Measurements from ENCODE around the gene LGALS7B.
"Not testable (repeated sequence)": the region's sequence is repeated elsewhere in the genome, so short reads cannot be mapped to it uniquely, and the experiment has no call there.

Gene LGALS7B

GRCh38 chr19:38770228-38770948 is 18.6 kb upstream of the LGALS7B start:
- DNase-seq, result not testable (repeated sequence)

GRCh38 chr19:38770949-38771275 is 18.1 kb upstream of the LGALS7B start:
- not testable (repeated sequence) for DNase-seq

GRCh38 chr19:38771569-38771968 is 17.4 kb upstream of the LGALS7B start:
- DNase-seq, result not testable (repeated sequence)

GRCh38 chr19:38773469-38774177 is 15.4 kb upstream of the LGALS7B start, which contains the start of gene LGALS7:
LGALS7 (minus strand) TSS chr19:38773517; CDS start chr19:38773492, 25 bp downstream.
- DNase-seq, result no peak

GRCh38 chr19:38774181-38774950 is 14.6 kb upstream of the LGALS7B start:
- DNase-seq, result no peak

- DNase-seq, result no peak
Observed at GRCh38 chr19:38778733-38779132, 10.3 kb upstream of the LGALS7B start.

GRCh38 chr19:38780443-38780842 is 8.6 kb upstream of the LGALS7B start:
- no peak for DNase-seq

GRCh38 chr19:38781058-38781457 is 7.9 kb upstream of the LGALS7B start:
- DNase-seq, result no peak

- not testable (repeated sequence) for DNase-seq
Observed at GRCh38 chr19:38782212-38782611, 6.8 kb upstream of the LGALS7B start.

GRCh38 chr19:38784224-38784623 is 4.8 kb upstream of the LGALS7B start:
- DNase-seq, result no peak

- DNase-seq, result no peak
Observed at GRCh38 chr19:38785187-38785699, 3.8 kb upstream of the LGALS7B start.

GRCh38 chr19:38786061-38786460 is 2.9 kb upstream of the LGALS7B start:
- not testable (repeated sequence) for DNase-seq

- DNase-seq, result no peak
Observed at GRCh38 chr19:38786572-38787265, 2.3 kb upstream of the LGALS7B start.

- DNase-seq, result not testable (repeated sequence)
Observed at GRCh38 chr19:38790507-38791403, 1.8 kb downstream of the LGALS7B start.

- not testable (repeated sequence) for DNase-seq
Observed at GRCh38 chr19:38791451-38792064, 2.6 kb downstream of the LGALS7B start.

- DNase-seq, result no peak
Observed at GRCh38 chr19:38792250-38793111, 3.5 kb downstream of the LGALS7B start.

GRCh38 chr19:38793177-38793576 is 4.2 kb downstream of the LGALS7B start:
- DNase-seq, result no peak

GRCh38 chr19:38793671-38794070 is 4.7 kb downstream of the LGALS7B start:
- no peak for DNase-seq

GRCh38 chr19:38795549-38795948 is 6.5 kb downstream of the LGALS7B start:
- no peak for DNase-seq

- no peak for DNase-seq
Observed at GRCh38 chr19:38796154-38796553, 7.2 kb downstream of the LGALS7B start.
